ENCODE data around the gene MCRIP1. TPM values are rescaled to one million over a fixed set of nuclear protein-coding genes. Genes with fewer than 3 reads are reported as not detected.

Gene MCRIP1
- total and polyA plus RNA-seq, 9 of the 15 experiments (the other 6 are each of a cell fraction or from before 2014, with no cell fraction given): 0.39 to 35.8 (median 9.7) TPM

- TF ChIP-seq ZBTB11 (CRISPR knock-in tag; IDR thresholded peaks at IDR 0.05) (0 out of 6 replicates have a peak, but pooled peaks of 1 of the 3 experiments have one; percentile 40), ZNF75A (CRISPR knock-in tag; IDR thresholded peaks at IDR 0.05) (no peak), FOXM1 (IDR thresholded peaks at IDR 0.05; ENCODE audit: low read depth) (no peak), FOXM1 (CRISPR knock-in tag; IDR thresholded peaks at IDR 0.05; ENCODE audit: low read depth) (no peak), MGA (IDR thresholded peaks at IDR 0.05) (peak; percentile 97), TFE3 (CRISPR knock-in tag; IDR thresholded peaks at IDR 0.05) (no peak), PREB (CRISPR knock-in tag; IDR thresholded peaks at IDR 0.05) (0 out of 2 replicates have a peak, but pooled peaks have one; percentile 40)
Measured at GRCh38 chr17:81821603-81822311, 11.3 kb downstream of the MCRIP1 start (continued).

Measured in K562 (cell line).